K562 treated with DMSO at 1 percent for 24 hours (cell line): ENCODE results near the gene CCNI2. TPM values are rescaled to one million over a fixed set of nuclear protein-coding genes. Genes with fewer than 3 reads are reported as not detected.

Experiments
- total RNA-seq: library from RNA; unstranded; fragments of 300-600 nt; gene quantifications from 2 replicates; pipeline ENCODE4 v1.2.3, GENCODE V29; 2022; ENCODE audit warnings: low read depth; ENCODE audit not compliant: insufficient read depth

CCNI2 gene
- total RNA-seq = 7.9 and 9.2 TPM in 2 replicates

GRCh38 chr5:132746954-132747615 lies at the start of gene CCNI2:
Gene CCNI2, plus strand, starts transcription at chr5:132747426. Its CDS starts 70 bp downstream, at chr5:132747496.

GRCh38 chr5:132736853-132737833 lies 10.1 kb upstream of the CCNI2 start, which contains the start of gene KIF3A:
Gene KIF3A, minus strand, starts transcription at chr5:132737546. Its CDS starts 127 bp downstream, at chr5:132737419.

GRCh38 chr5:132777209-132778069 lies 30.2 kb downstream of the CCNI2 start, which contains the start of gene SEPTIN8:
Gene SEPTIN8, minus strand, starts transcription at chr5:132777239. Its CDS starts 102 bp downstream, at chr5:132777137.

Other genes starting within 250 kb of the CCNI2 start
- gene IL5, start 203.9 kb upstream of the CCNI2 start, total RNA-seq = not detected in 2 replicates
- 16.8 and 19.9 TPM in 2 replicates for gene RAD50, start 190.4 kb upstream of the CCNI2 start, total RNA-seq
- gene IL13, start 89.3 kb upstream of the CCNI2 start, total RNA-seq = not detected in 2 replicates
- not detected in 2 replicates for gene IL4, start 73.4 kb upstream of the CCNI2 start, total RNA-seq
- 4.4 and 4.8 TPM in 2 replicates for gene KIF3A, start 9.9 kb upstream of the CCNI2 start, total RNA-seq
- 71.4 and 77.1 TPM in 2 replicates for gene SEPTIN8, start 29.8 kb downstream of the CCNI2 start, total RNA-seq
- not detected in 2 replicates for gene SOWAHA, start 65.9 kb downstream of the CCNI2 start, total RNA-seq
- gene SHROOM1, start 83.2 kb downstream of the CCNI2 start, total RNA-seq = 37.1 and 45.0 TPM in 2 replicates
- 0.22 TPM in 1 of 2 replicates, not detected in the other for gene GDF9, start 119.0 kb downstream of the CCNI2 start, total RNA-seq
- gene UQCRQ, start 119.2 kb downstream of the CCNI2 start, total RNA-seq = 226 and 254 TPM in 2 replicates
- gene LEAP2, start 126.2 kb downstream of the CCNI2 start, total RNA-seq = 2.6 and 3.6 TPM in 2 replicates
- 12.3 and 16.6 TPM in 2 replicates for gene AFF4, start 216.2 kb downstream of the CCNI2 start, total RNA-seq